ENCODE data around the gene USE1. TPM values are rescaled to one million over a fixed set of nuclear protein-coding genes. Genes with fewer than 3 reads are reported as not detected.

USE1 gene
- total RNA-seq, 4 donors from 2014 or later = 17.3 to 25.2 (median 21.6) TPM

DNA sequence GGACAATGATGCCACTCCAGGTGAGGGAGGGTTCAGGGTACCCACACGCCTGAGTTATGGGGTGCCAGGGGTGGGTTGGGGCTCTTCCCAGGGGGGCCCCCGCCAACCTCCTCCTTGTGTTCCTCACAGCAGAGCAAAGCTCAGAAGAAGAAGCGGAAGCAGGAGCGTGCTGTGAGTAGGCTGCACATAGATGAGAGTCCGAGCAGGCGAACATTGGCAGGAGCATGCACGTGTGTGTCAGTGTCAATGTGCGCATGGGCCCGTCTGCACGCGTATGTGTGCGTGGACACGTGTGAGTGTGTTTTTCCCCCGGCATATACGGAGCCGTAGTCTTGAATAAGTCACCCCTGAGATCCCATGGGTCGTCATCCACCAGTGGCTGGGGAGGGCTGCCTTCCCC is 12.4 kb upstream of the USE1 start:
- no peak for DNase-seq (ENCODE audit: low spot score in 2 of 2)
- TF ChIP-seq POLR2A (IDR thresholded peaks at IDR 0.05) (no peak), POLR2AphosphoS5 (IDR thresholded peaks at IDR 0.05) (no peak), EP300 (IDR thresholded peaks at IDR 0.05) (no peak)
- TF ChIP-seq, protein P1, sequence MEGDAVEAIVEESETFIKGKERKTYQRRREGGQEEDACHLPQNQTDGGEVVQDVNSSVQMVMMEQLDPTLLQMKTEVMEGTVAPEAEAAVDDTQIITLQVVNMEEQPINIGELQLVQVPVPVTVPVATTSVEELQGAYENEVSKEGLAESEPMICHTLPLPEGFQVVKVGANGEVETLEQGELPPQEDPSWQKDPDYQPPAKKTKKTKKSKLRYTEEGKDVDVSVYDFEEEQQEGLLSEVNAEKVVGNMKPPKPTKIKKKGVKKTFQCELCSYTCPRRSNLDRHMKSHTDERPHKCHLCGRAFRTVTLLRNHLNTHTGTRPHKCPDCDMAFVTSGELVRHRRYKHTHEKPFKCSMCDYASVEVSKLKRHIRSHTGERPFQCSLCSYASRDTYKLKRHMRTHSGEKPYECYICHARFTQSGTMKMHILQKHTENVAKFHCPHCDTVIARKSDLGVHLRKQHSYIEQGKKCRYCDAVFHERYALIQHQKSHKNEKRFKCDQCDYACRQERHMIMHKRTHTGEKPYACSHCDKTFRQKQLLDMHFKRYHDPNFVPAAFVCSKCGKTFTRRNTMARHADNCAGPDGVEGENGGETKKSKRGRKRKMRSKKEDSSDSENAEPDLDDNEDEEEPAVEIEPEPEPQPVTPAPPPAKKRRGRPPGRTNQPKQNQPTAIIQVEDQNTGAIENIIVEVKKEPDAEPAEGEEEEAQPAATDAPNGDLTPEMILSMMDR (IDR thresholded peaks at IDR 0.05) = no peak
- WGBS = 87% methylated on average over 17 of the region's 17 CpGs
- no peak overlapping the region for H3K4me3 ChIP-seq
- H3K27me3 ChIP-seq = no peaks in the 10 kb centered on the region
- no peak overlapping the region for H3K27ac ChIP-seq
- H3K4me1 ChIP-seq = no peaks in the 10 kb centered on the region
- no peaks in the 10 kb centered on the region for H3K9me3 ChIP-seq
- peaks cover 90% of the 10 kb centered on the region for H3K36me3 ChIP-seq

DNA sequence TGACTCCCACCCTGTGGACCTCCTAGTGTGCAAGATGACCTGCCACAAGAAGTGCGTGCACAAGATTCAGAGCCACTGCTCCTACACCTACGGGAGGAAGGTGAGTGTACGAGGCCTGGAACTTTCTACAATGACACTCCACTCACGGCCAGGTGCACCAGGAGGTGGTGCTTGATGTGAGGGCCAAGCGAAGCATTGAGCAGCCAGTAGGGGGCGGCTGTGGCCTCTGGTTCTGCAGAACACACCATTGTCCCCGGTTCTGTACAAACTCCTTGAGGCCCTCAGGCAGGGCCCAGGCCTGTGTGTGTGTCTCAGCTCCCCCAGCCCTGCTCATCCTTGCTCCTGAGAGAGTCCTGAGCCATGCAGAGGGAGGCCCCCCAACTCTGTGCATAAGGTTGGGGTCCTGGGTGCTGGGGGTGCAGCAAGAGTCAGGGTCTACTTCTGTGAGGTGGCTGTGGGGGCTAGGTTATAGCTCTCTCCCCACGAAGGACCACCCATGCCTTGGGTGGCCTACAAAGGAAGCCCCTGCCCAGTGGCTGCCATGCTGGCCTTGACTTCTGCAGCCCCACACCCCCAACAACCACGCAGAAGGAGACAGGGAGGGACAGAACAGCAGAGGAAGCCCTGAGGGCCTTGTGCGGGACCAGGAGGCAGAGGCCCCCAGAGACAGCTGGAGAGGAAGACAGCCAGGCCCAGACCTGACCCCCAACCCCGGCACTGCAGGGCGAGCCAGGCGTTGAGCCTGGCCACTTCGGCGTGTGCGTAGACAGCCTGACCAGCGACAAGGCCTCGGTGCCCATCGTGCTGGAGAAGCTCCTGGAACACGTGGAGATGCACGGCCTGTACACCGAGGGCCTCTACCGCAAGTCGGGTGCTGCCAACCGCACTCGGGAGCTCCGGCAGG is 9.7 kb upstream of the USE1 start:
- DNase-seq (ENCODE audit: low spot score in 2 of 2) = no peak
- peaks cover 88% of the 10 kb centered on the region for H3K36me3 ChIP-seq
- H3K4me3 ChIP-seq = no peak overlapping the region
- H3K9me3 ChIP-seq = no peaks in the 10 kb centered on the region
- no peaks in the 10 kb centered on the region for H3K4me1 ChIP-seq
- H3K27me3 ChIP-seq = no peaks in the 10 kb centered on the region
- TF ChIP-seq POLR2AphosphoS5 (IDR thresholded peaks at IDR 0.05) = no peak
- TF ChIP-seq, protein P1 (IDR thresholded peaks at IDR 0.05) = peak; percentile 39 to 54
- WGBS = 60% methylated on average over 11 of the region's 27 CpGs
- no peak overlapping the region for H3K27ac ChIP-seq

DNA sequence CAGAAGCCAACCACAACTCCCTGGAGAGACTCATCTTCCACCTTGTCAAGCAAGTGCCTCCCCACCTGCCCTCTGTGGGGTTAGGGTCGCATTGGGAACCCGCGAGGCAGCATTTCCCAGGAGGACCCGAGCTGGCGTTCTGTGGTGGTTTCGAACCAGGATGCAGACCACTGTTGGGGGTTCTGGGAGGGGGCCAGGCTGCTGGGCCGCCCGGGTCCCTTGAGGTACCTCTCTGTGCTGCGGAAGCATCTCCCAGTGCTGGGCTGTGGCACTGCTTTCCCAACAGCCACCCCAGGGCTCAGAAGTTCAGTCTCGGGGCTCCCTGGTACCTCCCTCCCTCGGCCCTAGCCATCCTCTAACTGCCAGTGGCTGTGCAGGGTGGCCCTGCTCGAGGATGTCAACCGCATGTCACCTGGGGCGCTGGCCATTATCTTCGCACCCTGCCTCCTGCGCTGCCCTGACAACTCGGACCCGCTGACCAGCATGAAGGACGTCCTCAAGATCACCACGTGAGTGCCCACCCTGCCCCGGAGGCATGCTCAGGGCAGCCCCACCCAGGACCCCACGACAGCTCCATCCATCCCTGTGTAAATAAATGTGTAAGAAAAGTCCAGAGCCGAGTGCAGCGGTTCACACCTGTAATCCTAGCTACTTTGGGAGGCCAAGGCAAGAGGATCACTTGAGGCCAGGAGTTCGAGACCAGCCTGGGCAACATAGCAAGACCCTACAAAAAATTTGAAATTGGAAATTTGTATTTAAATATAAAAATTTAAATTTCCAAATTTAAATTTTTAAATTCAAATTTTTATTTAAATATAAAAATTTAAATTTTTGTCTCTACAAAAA is 8.2 kb upstream of the USE1 start:
- Histone ChIP-seq H3K4me1 (no peaks in the 10 kb centered on the region), H3K36me3 (peaks cover 88% of the 10 kb centered on the region), H3K9me3 (no peaks in the 10 kb centered on the region), H3K4me3 (no peak overlapping the region), H3K27me3 (no peaks in the 10 kb centered on the region), H3K27ac (no peak overlapping the region)
- WGBS = 95% methylated on average over 18 of the region's 25 CpGs
- DNase-seq (ENCODE audit: low spot score in 2 of 2) = no peak
- TF ChIP-seq POLR2AphosphoS5 (IDR thresholded peaks at IDR 0.05) (no peak), EP300 (IDR thresholded peaks at IDR 0.05) (no peak), POLR2A (IDR thresholded peaks at IDR 0.05) (no peak)
- TF ChIP-seq, protein P1 (IDR thresholded peaks at IDR 0.05) = no peak

DNA sequence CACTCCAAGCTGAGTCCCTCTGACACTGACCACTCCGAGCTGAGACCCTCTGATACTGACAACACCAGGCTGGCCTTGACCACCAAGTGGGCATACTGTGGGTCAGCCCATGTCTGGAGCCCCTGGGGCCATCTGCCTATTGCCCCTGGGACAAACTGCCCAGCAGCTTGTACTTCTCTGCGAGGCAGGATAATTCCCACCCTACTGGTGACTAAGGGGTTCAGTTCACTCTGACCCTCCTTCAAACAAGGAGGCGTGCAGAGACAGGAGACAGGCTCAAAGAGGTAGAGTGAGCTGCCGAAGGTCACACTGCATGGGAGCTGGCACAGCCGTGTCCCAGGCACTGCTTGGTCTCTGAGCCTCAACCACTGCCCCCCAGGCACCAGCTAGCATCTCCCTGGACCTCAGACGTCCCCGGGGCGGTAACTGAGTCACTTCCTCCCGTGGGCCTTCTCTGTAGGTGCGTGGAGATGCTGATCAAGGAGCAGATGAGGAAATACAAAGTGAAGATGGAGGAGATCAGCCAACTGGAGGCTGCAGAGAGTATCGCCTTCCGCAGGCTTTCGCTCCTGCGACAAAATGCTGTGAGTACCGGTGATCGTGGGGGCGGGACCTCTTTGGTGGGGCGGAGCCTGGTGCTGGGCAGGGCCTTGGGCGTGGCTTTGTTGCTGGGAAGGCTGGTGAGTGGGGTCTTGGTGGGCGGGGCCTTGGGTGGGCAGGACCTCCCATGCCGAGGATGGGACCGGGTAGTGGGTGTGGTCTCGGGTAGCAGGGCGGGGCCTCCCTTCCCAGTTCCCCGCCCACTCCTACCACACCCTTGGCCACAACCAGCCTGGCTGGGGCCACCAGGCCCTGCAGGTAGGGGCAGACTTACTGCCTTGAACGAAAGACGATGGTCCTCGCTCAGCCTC is 5.8 kb upstream of the USE1 start:
- WGBS = 74% methylated on average over 20 of the region's 28 CpGs
- Histone ChIP-seq H3K27ac (no peak overlapping the region), H3K36me3 (peaks cover 72% of the 10 kb centered on the region)

More for the DNA sequence above, 5.8 kb upstream of the USE1 start:
- H3K4me1 ChIP-seq = peaks cover under 1% of the 10 kb centered on the region
- no peak for DNase-seq (ENCODE audit: low spot score in 2 of 2)
- no peak for TF ChIP-seq POLR2A (IDR thresholded peaks at IDR 0.05)
- no peak for TF ChIP-seq POLR2AphosphoS5 (IDR thresholded peaks at IDR 0.05)
- no peak for TF ChIP-seq EP300 (IDR thresholded peaks at IDR 0.05)
- TF ChIP-seq, protein P1 (IDR thresholded peaks at IDR 0.05) = no peak
- H3K9me3 ChIP-seq = no peaks in the 10 kb centered on the region
- no peak overlapping the region for H3K4me3 ChIP-seq
- no peaks in the 10 kb centered on the region for H3K27me3 ChIP-seq
